ENCODE data around the gene FGD6.

DNA sequence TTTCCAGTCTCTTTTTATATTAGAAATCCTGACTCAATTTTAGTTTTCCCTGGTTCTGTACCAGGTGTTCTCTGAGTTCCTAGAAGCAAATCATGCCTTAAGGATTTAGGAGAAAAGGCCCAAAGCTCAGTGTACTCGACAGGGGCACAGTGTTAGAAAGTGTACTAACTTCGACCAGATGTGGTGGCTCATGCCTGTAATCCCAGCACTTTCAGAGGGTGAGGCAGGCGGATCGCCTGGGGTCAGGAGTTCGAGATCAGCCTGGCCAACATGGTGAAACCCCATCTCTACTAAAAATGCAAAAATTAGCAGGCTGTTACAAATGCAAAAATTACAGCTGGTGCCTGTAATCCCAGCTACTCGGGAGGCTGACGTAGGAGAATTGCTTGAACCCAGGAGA is 12.4 kb upstream of the FGD6 start:
- TF ChIP-seq, protein P1, sequence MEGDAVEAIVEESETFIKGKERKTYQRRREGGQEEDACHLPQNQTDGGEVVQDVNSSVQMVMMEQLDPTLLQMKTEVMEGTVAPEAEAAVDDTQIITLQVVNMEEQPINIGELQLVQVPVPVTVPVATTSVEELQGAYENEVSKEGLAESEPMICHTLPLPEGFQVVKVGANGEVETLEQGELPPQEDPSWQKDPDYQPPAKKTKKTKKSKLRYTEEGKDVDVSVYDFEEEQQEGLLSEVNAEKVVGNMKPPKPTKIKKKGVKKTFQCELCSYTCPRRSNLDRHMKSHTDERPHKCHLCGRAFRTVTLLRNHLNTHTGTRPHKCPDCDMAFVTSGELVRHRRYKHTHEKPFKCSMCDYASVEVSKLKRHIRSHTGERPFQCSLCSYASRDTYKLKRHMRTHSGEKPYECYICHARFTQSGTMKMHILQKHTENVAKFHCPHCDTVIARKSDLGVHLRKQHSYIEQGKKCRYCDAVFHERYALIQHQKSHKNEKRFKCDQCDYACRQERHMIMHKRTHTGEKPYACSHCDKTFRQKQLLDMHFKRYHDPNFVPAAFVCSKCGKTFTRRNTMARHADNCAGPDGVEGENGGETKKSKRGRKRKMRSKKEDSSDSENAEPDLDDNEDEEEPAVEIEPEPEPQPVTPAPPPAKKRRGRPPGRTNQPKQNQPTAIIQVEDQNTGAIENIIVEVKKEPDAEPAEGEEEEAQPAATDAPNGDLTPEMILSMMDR (IDR thresholded peaks at IDR 0.05 in 2 of 3, conservative IDR thresholded peaks at IDR 0.05 in 1 of 3; ENCODE audit: borderline replicate concordance in 1 of 3, insufficient read depth in 1 of 3, low read depth in 2 of 3, low read length in 2 of 3), result no peak
- TF ChIP-seq RAD21 (IDR thresholded peaks at IDR 0.05; ENCODE audit: low read depth), result no peak
- no peak for TF ChIP-seq EZH2 (IDR thresholded peaks at IDR 0.05)
- no peak for TF ChIP-seq SP1 (IDR thresholded peaks at IDR 0.05; ENCODE audit: low read depth)
- no peak for TF ChIP-seq POLR2A (IDR thresholded peaks at IDR 0.05; ENCODE audit: borderline replicate concordance, extremely low read depth, insufficient read depth, insufficient read length)
- TF ChIP-seq, protein P2, sequence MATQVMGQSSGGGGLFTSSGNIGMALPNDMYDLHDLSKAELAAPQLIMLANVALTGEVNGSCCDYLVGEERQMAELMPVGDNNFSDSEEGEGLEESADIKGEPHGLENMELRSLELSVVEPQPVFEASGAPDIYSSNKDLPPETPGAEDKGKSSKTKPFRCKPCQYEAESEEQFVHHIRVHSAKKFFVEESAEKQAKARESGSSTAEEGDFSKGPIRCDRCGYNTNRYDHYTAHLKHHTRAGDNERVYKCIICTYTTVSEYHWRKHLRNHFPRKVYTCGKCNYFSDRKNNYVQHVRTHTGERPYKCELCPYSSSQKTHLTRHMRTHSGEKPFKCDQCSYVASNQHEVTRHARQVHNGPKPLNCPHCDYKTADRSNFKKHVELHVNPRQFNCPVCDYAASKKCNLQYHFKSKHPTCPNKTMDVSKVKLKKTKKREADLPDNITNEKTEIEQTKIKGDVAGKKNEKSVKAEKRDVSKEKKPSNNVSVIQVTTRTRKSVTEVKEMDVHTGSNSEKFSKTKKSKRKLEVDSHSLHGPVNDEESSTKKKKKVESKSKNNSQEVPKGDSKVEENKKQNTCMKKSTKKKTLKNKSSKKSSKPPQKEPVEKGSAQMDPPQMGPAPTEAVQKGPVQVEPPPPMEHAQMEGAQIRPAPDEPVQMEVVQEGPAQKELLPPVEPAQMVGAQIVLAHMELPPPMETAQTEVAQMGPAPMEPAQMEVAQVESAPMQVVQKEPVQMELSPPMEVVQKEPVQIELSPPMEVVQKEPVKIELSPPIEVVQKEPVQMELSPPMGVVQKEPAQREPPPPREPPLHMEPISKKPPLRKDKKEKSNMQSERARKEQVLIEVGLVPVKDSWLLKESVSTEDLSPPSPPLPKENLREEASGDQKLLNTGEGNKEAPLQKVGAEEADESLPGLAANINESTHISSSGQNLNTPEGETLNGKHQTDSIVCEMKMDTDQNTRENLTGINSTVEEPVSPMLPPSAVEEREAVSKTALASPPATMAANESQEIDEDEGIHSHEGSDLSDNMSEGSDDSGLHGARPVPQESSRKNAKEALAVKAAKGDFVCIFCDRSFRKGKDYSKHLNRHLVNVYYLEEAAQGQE (IDR thresholded peaks at IDR 0.05; ENCODE audit: low read depth), result no peak
- no peak for TF ChIP-seq ZFX (IDR thresholded peaks at IDR 0.05)
- TF ChIP-seq POLR2AphosphoS5 (IDR thresholded peaks at IDR 0.05; ENCODE audit: low read depth, low read length), result no peak
- no peak for TF ChIP-seq ZNF274 (IDR thresholded peaks at IDR 0.05; ENCODE audit: low read depth, low read length)
- TF ChIP-seq JUND (IDR thresholded peaks at IDR 0.05), result no peak
- TF ChIP-seq EZH2phosphoT487 (IDR thresholded peaks at IDR 0.05; ENCODE audit: borderline replicate concordance), result no peak
- no peak for TF ChIP-seq YY1 (IDR thresholded peaks at IDR 0.05; ENCODE audit: extremely low read depth, insufficient replicate concordance, low read depth, low read length)
